ENCODE data around the gene TSSK2. TPM values are rescaled to one million over a fixed set of nuclear protein-coding genes. Genes with fewer than 3 reads are reported as not detected.

TSSK2 gene
- polyA plus RNA-seq, 1 donor from 2014 or later = not detected

- no peak overlapping the region for H3K9ac ChIP-seq (ENCODE audit: low read length)
- no peaks in the 10 kb centered on the region for H3K9me3 ChIP-seq (ENCODE audit: low read length)
- no peak overlapping the region for H2AFZ ChIP-seq (ENCODE audit: low read depth, low read length)
- H3K79me2 ChIP-seq (replicated peaks; ENCODE audit: insufficient read depth, low read length) = peaks cover 80% of the 10 kb centered on the region
- TF ChIP-seq EZH2 (IDR thresholded peaks at IDR 0.05; ENCODE audit: borderline replicate concordance, insufficient read depth, low read length, poor library complexity, severe bottlenecking) (no peak), SMC3 (conservative IDR thresholded peaks at IDR 0.05; ENCODE audit: poor library complexity) (no peak), RAD21 (conservative IDR thresholded peaks at IDR 0.05) (no peak), TAF1 (IDR thresholded peaks at IDR 0.05; ENCODE audit: low read depth) (no peak), EP300 (conservative IDR thresholded peaks at IDR 0.05; ENCODE audit: poor library complexity, severe bottlenecking) (no peak), POLR2AphosphoS5 (IDR thresholded peaks at IDR 0.05) (no peak), MXI1 (conservative IDR thresholded peaks at IDR 0.05; ENCODE audit: poor library complexity, severe bottlenecking) (no peak), CTCF (IDR thresholded peaks at IDR 0.05; ENCODE audit: poor library complexity, severe bottlenecking) (no peak)
- H3K4me2 ChIP-seq (ENCODE audit: low read length) = no peak overlapping the region
- no peak overlapping the region for H3K4me3 ChIP-seq (ENCODE audit: low read length)
- H3F3A ChIP-seq (ENCODE audit: insufficient read depth, low read length, poor library complexity, severe bottlenecking) = no peaks in the 10 kb centered on the region
- no peak overlapping the region for H3K27ac ChIP-seq (ENCODE audit: low read length)
- H3K9me2 ChIP-seq (ENCODE audit: insufficient read depth, low read length) = no peaks in the 10 kb centered on the region
- no peaks in the 10 kb centered on the region for H4K20me1 ChIP-seq (ENCODE audit: insufficient read depth)
- no peaks in the 10 kb centered on the region for H3K36me3 ChIP-seq (ENCODE audit: insufficient read depth, low read length)
- H3K27me3 ChIP-seq (ENCODE audit: insufficient read depth, low read depth, low read length) = no peaks in the 10 kb centered on the region
These were observed 20.5 kb upstream of the TSSK2 start for GRCh38 chr22:19110646-19111045.

GRCh38 chr22:19111140-19111539 lies 20.0 kb upstream of the TSSK2 start:
- Histone ChIP-seq H2AFZ (ENCODE audit: low read depth, low read length) (no peak overlapping the region), H3F3A (ENCODE audit: insufficient read depth, low read length, poor library complexity, severe bottlenecking) (no peaks in the 10 kb centered on the region), H3K9me2 (ENCODE audit: insufficient read depth, low read length) (no peaks in the 10 kb centered on the region), H3K9me3 (ENCODE audit: low read length) (no peaks in the 10 kb centered on the region), H3K9ac (ENCODE audit: low read length) (no peak overlapping the region), H3K4me2 (ENCODE audit: low read length) (no peak overlapping the region), H3K4me3 (ENCODE audit: low read length) (no peak overlapping the region), H3K27ac (ENCODE audit: low read length) (no peak overlapping the region), H3K36me3 (ENCODE audit: insufficient read depth, low read length) (no peaks in the 10 kb centered on the region), H3K27me3 (ENCODE audit: insufficient read depth, low read depth, low read length) (no peaks in the 10 kb centered on the region), H4K20me1 (ENCODE audit: insufficient read depth) (no peaks in the 10 kb centered on the region), H3K79me2 (replicated peaks; ENCODE audit: insufficient read depth, low read length) (peaks cover 81% of the 10 kb centered on the region)
- no peak for TF ChIP-seq MXI1 (conservative IDR thresholded peaks at IDR 0.05; ENCODE audit: poor library complexity, severe bottlenecking)
- no peak for TF ChIP-seq RAD21 (conservative IDR thresholded peaks at IDR 0.05)
- no peak for TF ChIP-seq SMC3 (conservative IDR thresholded peaks at IDR 0.05; ENCODE audit: poor library complexity)
- no peak for TF ChIP-seq EZH2 (IDR thresholded peaks at IDR 0.05; ENCODE audit: borderline replicate concordance, insufficient read depth, low read length, poor library complexity, severe bottlenecking)
- TF ChIP-seq POLR2AphosphoS5 (IDR thresholded peaks at IDR 0.05) = no peak
- no peak for TF ChIP-seq TAF1 (IDR thresholded peaks at IDR 0.05; ENCODE audit: low read depth)
- no peak for TF ChIP-seq REST (IDR thresholded peaks at IDR 0.05; ENCODE audit: borderline replicate concordance)
- no peak for TF ChIP-seq EP300 (conservative IDR thresholded peaks at IDR 0.05; ENCODE audit: poor library complexity, severe bottlenecking)
- TF ChIP-seq CTCF (IDR thresholded peaks at IDR 0.05; ENCODE audit: poor library complexity, severe bottlenecking) = no peak

Measured in neural cell (in vitro differentiated cells).